RWPE1 (cell line): Measurements from ENCODE around the gene ISG15.

Experiments
- CTCF ChIA-PET: fragments of 350-600 bp; sonication (Branson Sonifier 250); formaldehyde crosslinking; extraction: SDS; loops from one replicate; lab custom pipeline; 2021; lab: Yijun Ruan, JAX
- POLR2A ChIA-PET: fragments of 400-600 bp; formaldehyde crosslinking; extraction: SDS; loops from one replicate; lab custom pipeline; 2020; ENCODE audit warnings: antibody characterized with exemption; ENCODE audit not compliant: low non-redundant PET; lab: Yijun Ruan, JAX
- DNase-seq: peaks from one replicate; pipeline ENCODE4 v3.0.0; 2012; ENCODE audit warnings: low spot score
- H3K27ac ChIP-seq: fragments of 450-650 bp; 2 replicates; pipeline ENCODE4 v1.5.1; 2017
- TF ChIP-seq, protein P1 (sequence below): fragments of 450-650 bp; conservative IDR thresholded peaks from 2 replicates; pipeline ENCODE4 v1.5.1; 2017; ENCODE audit warnings: low read depth, mild to moderate bottlenecking

The ISG15 gene

DNA sequence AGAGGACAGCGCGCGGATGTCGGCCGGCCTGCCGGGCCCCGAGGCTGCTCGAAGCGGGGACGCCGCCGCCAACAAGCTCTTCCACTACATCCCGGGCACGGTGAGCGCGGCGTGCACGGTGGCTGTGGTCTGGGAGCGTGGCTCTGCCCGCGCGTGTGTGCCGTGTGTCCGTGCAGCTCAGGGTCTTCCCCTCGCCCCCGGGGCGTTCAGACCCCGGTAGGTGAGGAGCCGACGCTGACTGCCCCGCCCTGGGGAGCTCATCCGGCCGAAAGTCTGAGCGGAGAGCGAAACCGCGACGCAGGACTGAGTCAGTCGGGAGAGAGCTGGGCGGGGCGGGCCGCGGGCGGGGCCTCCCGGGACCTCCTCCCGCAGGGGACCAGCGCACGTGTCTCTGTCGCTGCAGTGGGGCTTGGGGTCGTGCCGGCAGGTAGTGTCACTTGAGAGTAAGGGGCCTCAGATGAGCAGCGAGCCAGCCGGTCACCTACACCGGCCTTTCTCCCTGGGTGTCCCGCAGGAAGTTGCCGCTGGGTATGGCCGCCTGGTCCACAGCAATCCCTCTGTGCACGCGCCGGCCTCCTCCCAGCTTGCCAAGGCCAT lies 46.5 kb upstream of the ISG15 start:
- H3K27ac ChIP-seq = peak overlapping the region; percentile 94
- peak; percentile 86 for DNase-seq
- ChIA-PET CTCF (interaction anchor here (0.6 to 1.3 kb wide), 3 partner anchors 17 to 97 kb away, joined by 3 read pairs; no protein-coding TSS in a partner anchor), POLR2A (interaction anchor here (0.6 to 1.6 kb wide), 4 partner anchors 10 to 276 kb away, joined by 3 to 6 read pairs (median 4); no protein-coding TSS in a partner anchor)
- TF ChIP-seq, protein P1, sequence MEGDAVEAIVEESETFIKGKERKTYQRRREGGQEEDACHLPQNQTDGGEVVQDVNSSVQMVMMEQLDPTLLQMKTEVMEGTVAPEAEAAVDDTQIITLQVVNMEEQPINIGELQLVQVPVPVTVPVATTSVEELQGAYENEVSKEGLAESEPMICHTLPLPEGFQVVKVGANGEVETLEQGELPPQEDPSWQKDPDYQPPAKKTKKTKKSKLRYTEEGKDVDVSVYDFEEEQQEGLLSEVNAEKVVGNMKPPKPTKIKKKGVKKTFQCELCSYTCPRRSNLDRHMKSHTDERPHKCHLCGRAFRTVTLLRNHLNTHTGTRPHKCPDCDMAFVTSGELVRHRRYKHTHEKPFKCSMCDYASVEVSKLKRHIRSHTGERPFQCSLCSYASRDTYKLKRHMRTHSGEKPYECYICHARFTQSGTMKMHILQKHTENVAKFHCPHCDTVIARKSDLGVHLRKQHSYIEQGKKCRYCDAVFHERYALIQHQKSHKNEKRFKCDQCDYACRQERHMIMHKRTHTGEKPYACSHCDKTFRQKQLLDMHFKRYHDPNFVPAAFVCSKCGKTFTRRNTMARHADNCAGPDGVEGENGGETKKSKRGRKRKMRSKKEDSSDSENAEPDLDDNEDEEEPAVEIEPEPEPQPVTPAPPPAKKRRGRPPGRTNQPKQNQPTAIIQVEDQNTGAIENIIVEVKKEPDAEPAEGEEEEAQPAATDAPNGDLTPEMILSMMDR = no peak

DNA sequence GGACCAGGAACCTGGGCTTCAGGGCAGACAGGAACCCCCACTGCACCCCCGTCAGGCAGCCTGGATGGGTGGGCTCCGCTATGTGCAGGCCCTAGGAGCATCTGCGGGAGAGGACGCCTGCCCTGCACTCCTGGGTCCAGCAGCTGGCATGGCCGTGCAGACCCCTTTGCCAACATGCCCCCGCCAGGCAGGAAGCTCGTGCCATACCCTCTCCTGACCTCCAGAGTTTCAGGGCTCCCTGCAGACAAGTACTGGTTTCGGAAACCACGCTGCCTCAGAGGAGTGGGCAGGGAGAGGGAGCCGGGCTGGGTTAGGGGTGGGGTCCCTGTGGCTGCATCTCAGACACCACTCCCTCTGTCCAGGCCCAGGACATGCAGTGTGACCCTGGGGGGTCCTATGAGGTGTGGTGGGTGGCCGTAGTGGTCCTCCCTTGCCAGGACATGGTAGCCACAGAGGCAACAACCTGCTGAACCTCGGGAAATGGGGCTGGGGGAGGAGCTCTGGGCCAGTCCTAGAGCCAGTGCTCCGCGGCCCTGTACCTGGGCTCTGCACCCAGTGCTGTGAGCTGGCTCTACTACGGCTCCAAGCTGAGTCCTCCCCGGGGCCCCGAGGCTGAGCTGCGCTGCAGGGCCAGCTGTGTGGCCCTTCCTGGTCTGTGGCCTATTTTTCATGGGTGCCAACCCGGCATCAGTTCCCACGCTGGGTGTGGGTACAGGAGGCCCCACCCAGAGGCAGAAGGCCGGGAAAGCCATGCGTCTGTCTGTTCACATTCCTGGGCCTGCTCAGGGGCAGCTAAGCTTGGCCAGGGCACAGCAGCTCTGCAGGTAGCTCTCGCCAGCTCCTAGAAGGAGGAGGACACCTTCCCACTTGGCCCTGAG lies 45.6 kb upstream of the ISG15 start:
- TF ChIP-seq, protein P1 = no peak
- ChIA-PET POLR2A (interaction anchor here (1.1 to 1.6 kb wide), 2 partner anchors 9 to 13 kb away, joined by 5 to 6 read pairs; no protein-coding TSS in a partner anchor), CTCF (interaction anchor here (0.8 to 1.3 kb wide), 4 partner anchors 16 to 96 kb away, joined by 3 to 4 read pairs (median 3); no protein-coding TSS in a partner anchor)
- H3K27ac ChIP-seq = peak overlapping the region; percentile 94
- no peak for DNase-seq

DNA sequence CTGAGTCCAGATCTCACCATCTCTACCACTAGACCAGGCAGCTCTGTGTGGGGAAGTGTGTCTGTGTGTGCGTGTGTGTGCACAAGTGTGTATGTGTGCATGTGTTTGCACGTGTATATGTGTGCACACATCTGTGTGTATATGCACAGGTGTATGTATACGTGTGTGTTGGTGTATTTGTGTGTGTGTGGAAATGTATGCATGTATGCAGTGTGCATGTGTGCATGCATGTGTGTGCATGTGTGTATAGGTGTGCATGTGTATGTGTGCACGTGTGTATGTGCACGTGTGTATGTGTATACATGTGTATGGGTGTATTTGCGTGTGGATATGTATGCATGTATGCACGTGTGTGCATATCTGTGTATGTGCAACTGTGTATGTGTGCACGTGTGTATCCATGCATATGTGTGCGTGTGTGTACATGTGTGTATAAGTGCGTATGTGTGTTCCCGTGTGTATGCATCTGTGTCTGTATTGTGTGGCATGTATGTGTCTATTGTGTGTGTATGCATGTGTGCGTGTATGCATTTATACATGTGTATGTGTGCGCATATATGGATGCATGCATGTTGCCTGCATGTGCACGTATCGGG lies 43.9 kb upstream of the ISG15 start:
- no peak overlapping the region for H3K27ac ChIP-seq
- TF ChIP-seq, protein P1 = no peak
- ChIA-PET CTCF (no interaction called here), POLR2A (no interaction called here)
- no peak for DNase-seq

DNA sequence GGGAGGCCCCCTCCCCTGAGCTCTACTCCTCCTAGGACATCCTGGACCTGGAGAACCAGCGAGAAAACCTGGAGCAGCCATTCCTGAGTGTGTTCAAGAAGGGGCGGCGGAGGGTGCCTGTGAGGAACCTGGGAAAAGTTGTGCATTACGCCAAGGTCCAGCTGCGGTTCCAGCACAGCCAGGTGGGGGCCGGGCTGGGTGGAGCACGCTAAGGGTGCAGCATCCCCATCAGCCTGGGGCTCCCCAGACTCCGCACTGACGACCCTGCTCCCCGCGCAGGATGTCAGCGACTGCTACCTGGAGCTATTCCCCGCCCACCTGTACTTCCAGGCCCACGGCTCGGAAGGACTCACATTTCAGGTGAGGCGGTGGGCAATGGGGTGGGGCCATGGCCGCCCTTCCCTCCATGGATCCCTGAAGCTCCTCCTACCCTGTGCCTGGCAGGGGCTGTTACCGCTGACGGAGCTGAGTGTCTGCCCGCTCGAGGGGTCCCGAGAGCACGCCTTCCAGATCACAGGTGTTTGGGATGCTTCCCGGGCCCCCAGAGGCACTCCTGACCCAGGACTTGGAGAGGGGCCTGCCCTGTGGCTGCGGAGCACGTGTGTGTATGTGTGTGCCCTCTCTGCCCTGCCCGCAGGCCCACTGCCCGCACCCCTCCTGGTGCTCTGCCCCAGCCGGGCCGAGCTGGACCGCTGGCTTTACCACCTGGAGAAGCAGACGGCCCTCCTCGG lies 42.9 kb upstream of the ISG15 start:
- TF ChIP-seq, protein P1 = no peak
- no peak overlapping the region for H3K27ac ChIP-seq
- POLR2A ChIA-PET = no interaction called here
- DNase-seq = no peak
- CTCF ChIA-PET = no interaction called here

DNA sequence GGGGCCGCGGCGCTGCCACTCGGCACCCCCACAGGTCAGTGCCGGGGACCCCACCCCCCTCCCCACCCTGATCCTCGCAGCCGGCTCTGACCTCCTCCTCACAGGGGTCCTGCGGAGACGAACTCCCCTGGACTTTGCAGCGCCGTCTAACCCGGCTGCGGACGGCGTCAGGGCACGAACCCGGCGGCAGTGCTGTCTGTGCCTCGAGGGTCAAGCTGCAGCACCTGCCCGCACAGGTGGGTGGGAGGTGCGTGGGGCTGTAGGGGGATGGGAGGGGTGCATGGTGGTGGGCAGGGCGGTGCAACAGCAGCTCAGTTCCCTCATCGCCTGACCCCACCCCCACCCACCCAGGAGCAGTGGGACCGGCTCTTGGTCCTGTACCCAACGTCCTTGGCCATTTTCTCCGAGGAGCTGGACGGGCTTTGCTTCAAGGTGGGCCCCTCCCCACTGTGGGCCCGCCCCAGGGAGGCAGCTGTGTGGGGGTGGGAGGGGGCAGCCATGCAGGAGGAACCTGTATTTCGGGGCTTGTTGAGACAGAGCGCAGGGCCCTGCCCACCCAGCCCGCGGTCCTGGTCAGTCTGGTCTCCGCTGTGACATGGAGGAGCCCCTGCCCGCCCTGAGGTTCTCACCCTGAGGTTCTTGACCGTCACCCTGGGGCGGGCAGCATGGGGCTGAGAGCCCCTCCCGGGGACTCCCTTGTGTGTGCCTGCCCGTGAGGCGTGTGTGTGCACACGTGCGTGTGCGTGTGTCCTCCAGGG lies 42.1 kb upstream of the ISG15 start:
- no peak overlapping the region for H3K27ac ChIP-seq
- CTCF ChIA-PET = no interaction called here
- DNase-seq = no peak
- TF ChIP-seq, protein P1 = no peak
- POLR2A ChIA-PET = no interaction called here
